Cardiac muscle cell (in vitro differentiated cells and primary cell): ENCODE data around the gene AGRN. TPM values are rescaled to one million over a fixed set of nuclear protein-coding genes. Genes with fewer than 3 reads are reported as not detected.

Source experiments
- DNase-seq, 2 donors: peaks; one replicate each; pipeline versions ENCODE4 v3.0.0 to v3.0.0-alpha.2; 2010 to 2017; ENCODE audit warnings: low read depth in 1 of 2, low spot score in 1 of 2
- H3K27ac ChIP-seq: fragments of 200-600 bp; sonication (generic); 2 replicates; pipeline ENCODE4 v1.5.1; 2016
- H3K27me3 ChIP-seq: fragments of 200-600 bp; sonication (generic); 2 replicates; pipeline ENCODE4 v1.6.0; 2016; ENCODE audit warnings: control low read depth
- H3K36me3 ChIP-seq: fragments of 200-600 bp; sonication (generic); 2 replicates; pipeline ENCODE4 v1.5.1; 2016; ENCODE audit warnings: control low read depth
- H3K4me1 ChIP-seq: fragments of 200-600 bp; sonication (generic); 2 replicates; pipeline ENCODE4 v1.8.1; 2017; ENCODE audit warnings: low read depth, mild to moderate bottlenecking, mixed run types
- H3K4me3 ChIP-seq: fragments of 200-600 bp; sonication (generic); 2 replicates; pipeline ENCODE4 v1.5.1; 2016; ENCODE audit warnings: mild to moderate bottlenecking
- H3K9me3 ChIP-seq: fragments of 200-600 bp; sonication (generic); 2 replicates; pipeline ENCODE4 v1.5.1; 2017; ENCODE audit warnings: low read depth, mild to moderate bottlenecking, control low read depth
- CTCF ChIP-seq: IDR thresholded peaks from 2 replicates; pipeline ENCODE4 v1.5.1; 2012; ENCODE audit warnings: low read depth, mild to moderate bottlenecking, low read length
- polyA plus RNA-seq: library from polyadenylated mRNA; unstranded; fragments of >200 nt; fragmentation: Nextera tagmentation; extraction: Ambion mirVana; gene quantifications from 2 replicates; pipeline ENCODE4 v1.2.1, GENCODE V29; 2016
- total RNA-seq: library from RNA; depleted of rRNA; stranded (reverse); fragments of >200 nt; gene quantifications from 2 replicates; pipeline ENCODE4 v1.2.3, GENCODE V29; 2016

Gene AGRN
- total and polyA plus RNA-seq, 2 experiments from 2014 or later = 23.5 to 154 TPM

- H3K36me3 ChIP-seq = no peaks in the 10 kb centered on the region
- no peaks in the 10 kb centered on the region for H3K9me3 ChIP-seq
- H3K27ac ChIP-seq = no peak overlapping the region
- no peak overlapping the region for H3K4me3 ChIP-seq
- no peak for TF ChIP-seq CTCF
- peaks cover 9% of the 10 kb centered on the region for H3K4me1 ChIP-seq
- no peaks in the 10 kb centered on the region for H3K27me3 ChIP-seq
- DNase-seq = no peak
These were observed 61.7 kb downstream of the AGRN start for GRCh38 chr1:1081311-1082238.

GRCh38 chr1:1082239-1082775 is 62.4 kb downstream of the AGRN start:
- no peak for TF ChIP-seq CTCF
- no peak overlapping the region for H3K27ac ChIP-seq
- no peaks in the 10 kb centered on the region for H3K9me3 ChIP-seq
- H3K27me3 ChIP-seq = no peaks in the 10 kb centered on the region
- DNase-seq = no peak
- H3K4me1 ChIP-seq = peaks cover 9% of the 10 kb centered on the region
- no peak overlapping the region for H3K4me3 ChIP-seq
- no peaks in the 10 kb centered on the region for H3K36me3 ChIP-seq

- Histone ChIP-seq H3K36me3 (no peaks in the 10 kb centered on the region), H3K4me1 (peaks cover 9% of the 10 kb centered on the region), H3K4me3 (no peak overlapping the region), H3K27ac (no peak overlapping the region), H3K27me3 (no peaks in the 10 kb centered on the region), H3K9me3 (no peaks in the 10 kb centered on the region)
- DNase-seq = no peak
- no peak for TF ChIP-seq CTCF
These were observed 63.0 kb downstream of the AGRN start for GRCh38 chr1:1082776-1083415.

GRCh38 chr1:1083416-1084371 is 63.8 kb downstream of the AGRN start:
- Histone ChIP-seq H3K27ac (no peak overlapping the region), H3K9me3 (no peaks in the 10 kb centered on the region), H3K4me3 (no peak overlapping the region), H3K4me1 (peaks cover 9% of the 10 kb centered on the region), H3K27me3 (no peaks in the 10 kb centered on the region), H3K36me3 (no peaks in the 10 kb centered on the region)
- no peak for TF ChIP-seq CTCF
- no peak for DNase-seq
